Stimulated activated CD4-positive, alpha-beta T cell treated with anti-CD3 and anti-CD28 coated beads, Interleukin-1b, Interleukin-23, amount 100 ng/mL, for 1 hour (primary cell): ENCODE results near the gene PDPK1.

ENCODE experiments used
- DNase-seq, 2 donors: peaks; one replicate each; pipeline ENCODE4 v3.0.0-alpha.2; 2020; ENCODE audit warnings: low read depth in 2 of 2

PDPK1 gene

DNA sequence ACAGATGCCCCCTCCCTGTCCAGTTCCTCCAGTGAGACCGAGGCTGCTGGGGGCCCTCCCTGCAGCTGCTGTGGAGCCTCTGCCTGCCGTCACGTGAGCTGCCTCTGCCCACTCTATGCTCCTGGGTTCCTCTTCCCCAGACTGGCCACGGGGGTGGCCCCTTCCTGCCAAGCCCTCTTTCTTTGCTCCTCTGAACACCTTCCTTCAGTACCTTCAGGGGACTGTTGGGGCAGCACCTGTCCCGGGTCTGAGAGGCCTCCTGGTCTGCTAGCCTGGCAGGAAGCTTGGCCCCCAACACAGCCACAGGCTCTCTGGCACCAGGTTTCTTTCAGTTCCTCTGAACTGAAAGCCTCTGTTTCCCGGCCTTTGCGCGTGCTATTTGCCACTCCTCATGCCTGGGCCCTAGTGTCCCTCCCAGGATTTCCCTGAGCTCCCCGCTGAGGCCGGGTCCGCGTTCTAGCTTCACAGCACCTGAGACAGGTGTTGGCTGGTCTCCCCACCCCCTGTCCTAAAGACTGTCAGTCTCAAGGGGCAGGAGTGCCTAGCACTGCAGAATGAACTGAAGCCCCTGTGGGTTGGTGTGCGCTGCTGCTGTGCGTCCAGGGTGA, 30.7 kb upstream of the PDPK1 start:
- DNase-seq, result no peak

GRCh38 chr16:2507665-2508064, 30.2 kb upstream of the PDPK1 start:
- no peak for DNase-seq

- DNase-seq, result no peak
These were observed 29.0 kb upstream of the PDPK1 start for GRCh38 chr16:2508722-2509400.

- DNase-seq, result no peak
These were observed 26.6 kb upstream of the PDPK1 start for GRCh38 chr16:2511128-2511800.

DNA sequence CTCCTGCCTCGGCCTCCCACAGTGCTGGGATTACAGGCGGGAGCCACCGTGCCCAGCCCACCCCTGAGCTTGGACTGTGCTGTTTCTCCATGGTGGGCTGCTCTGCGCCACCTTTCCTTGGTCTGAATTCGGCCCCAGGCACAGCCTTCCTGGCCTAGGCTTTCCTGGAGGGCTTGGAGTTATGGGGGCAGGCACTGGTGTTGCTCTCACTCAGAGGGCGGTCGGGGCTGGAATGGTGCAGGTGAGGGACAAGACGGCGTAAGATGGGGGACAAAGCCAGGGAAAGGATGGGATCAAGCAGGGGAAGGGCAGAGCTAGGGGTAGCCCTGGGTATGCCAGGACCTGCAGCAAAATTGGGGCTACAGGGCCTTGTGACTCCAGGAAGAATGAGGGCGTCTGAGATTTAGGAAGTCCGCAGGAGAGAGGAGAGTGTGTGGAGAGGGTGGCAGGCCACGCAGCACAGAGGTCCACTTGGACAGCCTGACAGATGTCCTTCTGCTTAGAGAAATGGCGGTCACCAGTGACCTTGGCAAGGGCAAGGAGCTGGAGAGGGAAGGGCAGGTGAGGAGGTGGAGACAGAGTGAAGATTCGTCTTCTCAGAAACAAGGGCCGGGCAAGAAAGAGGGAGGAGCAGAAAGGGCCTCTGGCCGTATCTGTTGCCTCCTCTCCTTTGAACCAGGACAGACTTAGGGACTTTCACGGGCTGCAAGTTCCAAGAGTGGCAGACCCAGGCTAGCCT, 25.7 kb upstream of the PDPK1 start:
- no peak for DNase-seq

DNA sequence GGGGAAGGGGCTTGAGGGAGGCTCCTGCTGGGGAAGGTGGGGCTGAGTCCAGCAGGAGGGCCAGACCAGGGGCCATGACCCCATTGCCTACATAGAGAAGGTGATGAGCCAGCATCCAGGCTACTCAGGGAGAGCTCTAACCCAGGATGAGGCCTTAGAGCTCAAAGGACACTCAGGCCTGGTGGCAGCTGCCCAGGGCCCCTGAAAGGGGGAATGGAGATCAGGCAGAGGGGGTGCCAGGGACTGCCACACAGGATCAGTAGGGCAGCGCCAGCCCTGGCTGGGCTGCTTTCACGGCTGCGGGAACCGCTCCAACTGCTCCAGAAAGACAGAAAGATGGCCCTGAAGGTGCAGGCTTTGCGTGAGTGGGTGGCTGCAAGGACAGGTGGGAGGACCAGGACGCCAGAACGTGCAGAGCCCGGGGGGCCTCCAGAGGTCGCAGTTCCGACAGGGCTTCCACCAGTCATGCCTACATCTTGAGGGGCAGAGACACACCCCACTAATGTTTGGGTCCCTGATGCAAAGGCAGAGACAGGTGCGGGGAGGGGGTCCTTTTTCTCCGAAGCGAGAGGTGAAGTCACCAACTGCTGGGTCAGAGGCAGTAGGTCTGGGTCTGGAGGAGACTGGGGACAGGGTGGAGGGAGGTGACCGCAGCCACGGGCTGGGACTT, 25.0 kb upstream of the PDPK1 start:
- DNase-seq, result no peak

GRCh38 chr16:2513405-2514332, 24.2 kb upstream of the PDPK1 start, which contains the start of gene ATP6V0C:
Gene ATP6V0C, plus strand, starts transcription at chr16:2513952. Its CDS starts 152 bp downstream, at chr16:2514104.
- DNase-seq, result peak; percentile 85 to 87

GRCh38 chr16:2514333-2515179, 23.3 kb upstream of the PDPK1 start:
- no peak for DNase-seq

GRCh38 chr16:2515180-2515851, 22.5 kb upstream of the PDPK1 start:
- DNase-seq, result no peak

GRCh38 chr16:2516391-2517240, 21.2 kb upstream of the PDPK1 start:
- DNase-seq, result no peak

- no peak for DNase-seq
These were observed 19.7 kb upstream of the PDPK1 start for GRCh38 chr16:2517954-2518605.

- no peak for DNase-seq
These were observed 18.8 kb upstream of the PDPK1 start for GRCh38 chr16:2518823-2519710.

DNA sequence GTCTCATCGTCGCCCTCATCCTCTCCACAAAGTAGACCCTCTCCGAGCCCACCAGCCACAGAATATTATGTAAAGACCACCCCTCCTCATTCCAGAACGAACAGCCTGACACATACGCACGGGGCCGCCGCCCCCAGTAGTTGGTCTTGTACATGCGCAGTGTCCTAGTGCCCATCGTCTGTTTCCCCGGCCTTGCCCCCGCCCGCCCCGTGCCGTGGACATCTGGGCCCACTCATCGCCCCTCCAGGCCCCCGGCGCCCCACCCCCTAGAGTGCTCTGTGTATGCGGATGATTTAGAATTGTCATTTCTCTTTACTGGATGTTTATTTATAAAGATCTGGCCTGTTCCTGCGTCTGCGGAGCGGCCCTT, 18.1 kb upstream of the PDPK1 start:
- no peak for DNase-seq

DNA sequence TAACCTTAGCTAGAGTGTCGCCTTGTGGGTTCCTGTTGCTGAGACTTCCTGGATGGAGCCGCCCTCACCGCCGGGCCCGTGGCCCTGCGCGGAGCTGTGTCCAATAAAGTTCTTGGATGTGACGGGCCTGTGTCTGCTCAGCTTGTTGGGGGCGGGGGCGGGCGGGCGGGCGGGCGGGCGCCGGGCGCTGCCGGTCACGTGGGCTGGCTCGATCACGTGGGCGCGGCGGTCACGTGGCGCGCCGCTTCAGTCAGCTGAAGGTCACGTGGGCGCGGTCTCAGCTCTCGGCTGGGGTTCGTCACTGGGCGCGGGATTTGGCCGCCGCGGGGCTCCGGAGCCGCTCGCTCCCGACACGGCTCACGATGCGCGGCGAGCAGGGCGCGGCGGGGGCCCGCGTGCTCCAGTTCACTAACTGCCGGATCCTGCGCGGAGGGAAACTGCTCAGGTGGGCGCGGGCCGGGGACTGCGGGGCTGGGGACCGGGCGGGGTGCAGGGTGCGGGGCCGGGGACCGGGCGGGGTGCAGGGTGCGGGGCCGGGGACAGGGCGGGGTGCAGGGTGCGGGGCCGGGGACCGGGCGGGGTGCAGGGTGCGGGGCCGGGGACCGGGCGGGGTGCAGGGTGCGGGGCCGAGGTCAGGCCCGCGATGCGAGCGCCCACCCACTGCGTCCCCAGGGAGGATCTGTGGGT, 17.6 kb upstream of the PDPK1 start, which contains the start of gene AMDHD2:
TSS of gene AMDHD2 (plus strand) at position 275 of the 687 bp plus-strand sequence. CDS start at position 363, 88 bp downstream.
- DNase-seq, result peak; percentile 68 to 73

DNA sequence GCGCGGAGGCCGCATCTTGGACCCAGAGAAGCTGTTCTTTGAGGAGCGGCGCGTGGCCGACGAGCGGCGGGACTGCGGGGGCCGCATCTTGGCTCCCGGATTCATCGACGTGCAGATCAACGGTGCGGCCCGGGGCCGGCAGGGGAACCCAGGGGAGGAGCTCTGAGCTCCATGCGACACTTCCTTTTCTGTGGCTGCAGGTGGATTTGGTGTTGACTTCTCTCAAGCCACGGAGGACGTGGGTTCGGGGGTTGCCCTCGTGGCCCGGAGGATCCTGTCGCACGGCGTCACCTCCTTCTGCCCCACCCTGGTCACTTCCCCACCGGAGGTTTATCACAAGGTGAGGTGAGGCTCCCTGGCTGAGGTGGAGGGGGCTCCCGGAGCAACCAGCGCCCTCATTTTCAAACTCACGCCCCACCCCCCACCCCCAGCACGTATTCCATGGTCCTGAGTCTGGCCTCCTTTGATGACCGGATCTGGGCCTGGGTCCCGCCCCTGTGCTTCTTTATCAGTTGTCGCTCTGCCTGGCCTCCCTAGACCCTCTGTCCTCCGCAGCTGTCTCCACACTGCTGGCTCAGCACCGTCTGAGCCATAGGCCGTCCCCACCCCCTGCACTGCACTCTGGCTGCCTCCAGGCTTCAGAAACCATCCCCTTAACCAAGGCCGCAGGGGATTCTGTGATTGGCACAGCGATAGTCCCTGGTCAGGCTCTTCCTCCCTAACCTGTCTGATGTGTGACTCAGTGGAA, 16.9 kb upstream of the PDPK1 start:
- DNase-seq, result no peak
